ENCODE measurements around the gene LBHD1.
"Not testable (repeated sequence)": the region's sequence is repeated elsewhere in the genome, so short reads cannot be mapped to it uniquely, and the experiment has no call there.

The LBHD1 gene

DNA sequence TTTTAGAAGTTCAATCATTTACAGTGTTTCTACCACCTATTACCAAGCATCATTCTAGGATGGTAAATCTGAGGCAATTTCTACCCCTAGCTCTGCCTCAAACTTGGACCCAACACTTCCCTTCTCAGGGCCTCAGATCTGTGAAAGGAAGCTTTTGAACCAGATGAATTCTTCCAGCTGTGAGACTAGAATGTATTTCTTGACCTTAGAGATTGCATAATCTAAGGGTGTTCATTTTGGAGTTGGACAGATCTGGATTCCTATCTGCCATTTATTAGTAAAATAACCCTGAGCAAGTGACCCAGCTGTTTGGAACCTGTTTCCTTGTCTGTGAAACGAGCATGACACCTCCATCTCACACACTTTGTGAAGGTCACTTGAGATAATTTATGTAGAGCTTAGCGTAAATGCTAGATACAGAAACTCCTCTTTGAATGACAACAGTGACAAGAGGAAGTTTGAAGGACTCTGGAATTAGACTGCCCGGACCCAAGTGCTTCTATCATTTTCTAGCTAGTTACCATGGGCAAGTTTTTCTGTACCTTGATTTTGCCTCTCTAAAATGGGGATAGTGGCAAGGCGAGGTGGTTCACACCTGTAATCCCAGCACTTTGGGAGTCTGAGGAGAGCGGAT is 15.2 kb downstream of the LBHD1 start:
- DNase-seq: no peak

DNA sequence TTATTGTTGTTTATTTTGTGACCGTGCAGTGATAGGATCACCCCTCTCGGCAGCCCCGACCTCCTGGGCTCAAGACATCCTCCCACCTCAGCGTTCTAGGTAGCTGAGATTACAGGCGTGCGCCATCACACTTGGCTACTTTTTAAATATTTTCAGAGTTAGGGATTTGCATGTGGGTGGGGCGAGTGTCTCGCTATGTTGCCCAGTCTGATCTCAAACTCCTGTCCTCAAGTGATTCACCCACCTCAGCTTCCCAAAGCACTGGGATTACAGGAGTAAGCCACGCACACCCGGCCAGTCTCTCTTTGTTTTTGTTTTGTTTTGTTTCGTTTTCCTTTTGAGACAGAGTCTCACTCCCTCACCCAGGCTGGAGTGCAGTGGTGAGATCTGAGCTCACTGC is 17.8 kb downstream of the LBHD1 start:
- no peak for DNase-seq

DNA sequence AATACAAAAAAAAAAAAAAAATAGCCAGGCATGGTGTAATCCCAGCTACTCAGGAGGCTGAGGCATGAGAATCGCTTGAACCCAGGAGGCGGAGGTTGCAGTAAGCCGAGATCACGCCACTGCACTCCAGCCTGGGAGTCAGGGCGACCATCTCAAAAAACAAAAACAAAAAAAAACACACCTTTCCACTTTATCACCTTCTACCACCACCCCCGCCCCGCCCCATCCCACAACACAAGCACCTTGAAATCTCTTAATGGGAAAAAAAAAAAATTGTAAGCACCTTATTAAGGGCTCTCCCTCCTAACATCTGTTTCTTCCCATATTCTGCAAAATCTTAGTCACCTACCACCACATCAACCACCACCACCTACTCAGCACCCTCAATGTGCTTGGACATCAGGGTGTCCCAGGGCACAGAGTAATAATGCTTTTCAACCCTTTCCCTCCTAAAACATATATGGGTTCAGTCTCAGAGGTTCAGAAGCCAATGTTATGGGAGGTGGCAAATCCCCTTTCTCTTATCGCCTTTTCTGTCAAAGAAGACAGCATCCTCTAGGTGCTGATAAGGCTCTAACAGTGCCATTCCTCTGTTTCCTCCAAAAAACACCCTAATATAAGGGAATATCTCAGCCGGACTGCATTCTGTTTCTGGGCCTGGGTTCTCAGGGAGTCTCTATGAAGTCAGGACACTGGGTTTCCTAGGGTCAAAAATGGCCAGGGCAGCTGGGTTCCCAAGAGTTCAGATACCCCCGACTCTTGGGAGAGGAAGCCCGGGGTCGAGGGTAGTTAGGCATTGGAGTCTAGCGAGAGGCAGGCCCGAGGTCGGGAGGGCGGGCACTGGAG is 19.7 kb downstream of the LBHD1 start:
- peak in 1 of 2 experiments; percentile 38 for DNase-seq

DNA sequence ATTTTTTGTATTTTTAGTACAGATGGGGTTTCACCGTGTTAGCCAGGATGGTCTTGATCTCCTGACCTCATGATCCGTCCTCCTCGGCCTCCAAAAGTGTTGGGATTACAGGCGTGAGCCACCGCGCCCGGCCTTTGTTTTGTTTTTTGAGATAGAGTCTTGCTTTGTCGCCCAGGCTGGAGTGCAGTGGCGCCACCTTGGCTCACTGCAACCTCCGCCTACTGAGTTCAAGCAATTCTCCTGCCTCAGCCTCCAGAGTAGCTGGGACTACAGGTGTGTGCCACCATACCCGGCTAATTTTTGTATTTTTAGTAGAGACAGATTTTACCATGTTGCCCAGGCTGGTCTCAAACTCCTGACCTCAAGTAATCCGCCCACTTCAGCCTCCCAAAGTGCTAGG is 21.8 kb downstream of the LBHD1 start:
- not testable (repeated sequence) for DNase-seq

DNA sequence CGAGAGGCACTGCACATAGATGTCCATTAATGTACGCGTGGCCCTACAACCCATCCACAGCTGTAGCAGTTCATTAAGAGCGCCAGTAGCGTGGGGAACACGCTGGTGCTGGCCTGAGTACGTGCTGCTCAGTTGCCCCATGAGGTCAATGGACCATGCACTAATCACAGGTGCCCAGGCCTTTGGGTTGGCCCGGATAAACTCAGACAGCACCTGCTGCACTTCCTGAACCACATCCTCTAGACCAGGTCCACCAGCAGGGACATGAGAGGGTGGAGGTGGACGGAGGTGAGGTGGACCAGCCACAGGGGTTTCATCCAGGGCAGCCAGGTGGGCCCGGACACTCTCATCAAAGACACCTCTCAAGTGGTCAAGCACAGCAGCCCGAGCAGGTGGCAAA is 22.6 kb downstream of the LBHD1 start:
- no peak for DNase-seq

DNA sequence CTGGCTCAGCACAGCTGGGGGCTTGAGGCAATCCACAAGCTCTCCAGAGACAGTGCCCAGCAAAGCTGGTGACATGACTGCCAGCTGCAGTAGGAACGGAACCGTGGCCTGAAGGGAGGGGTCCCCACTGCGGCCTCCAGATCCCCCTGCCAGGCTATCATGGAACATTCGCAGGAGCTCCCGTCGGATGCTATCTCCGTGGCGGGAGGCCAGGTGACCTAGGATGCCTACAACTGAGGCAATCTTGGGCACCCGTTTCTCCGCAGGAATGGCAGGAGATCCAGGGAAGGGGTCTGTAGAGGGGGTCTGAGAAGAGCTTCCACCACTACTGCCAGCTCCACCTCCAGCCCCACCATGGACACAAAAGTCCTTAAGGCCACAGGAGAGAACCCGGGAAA is 23.1 kb downstream of the LBHD1 start:
- no peak for DNase-seq

DNA sequence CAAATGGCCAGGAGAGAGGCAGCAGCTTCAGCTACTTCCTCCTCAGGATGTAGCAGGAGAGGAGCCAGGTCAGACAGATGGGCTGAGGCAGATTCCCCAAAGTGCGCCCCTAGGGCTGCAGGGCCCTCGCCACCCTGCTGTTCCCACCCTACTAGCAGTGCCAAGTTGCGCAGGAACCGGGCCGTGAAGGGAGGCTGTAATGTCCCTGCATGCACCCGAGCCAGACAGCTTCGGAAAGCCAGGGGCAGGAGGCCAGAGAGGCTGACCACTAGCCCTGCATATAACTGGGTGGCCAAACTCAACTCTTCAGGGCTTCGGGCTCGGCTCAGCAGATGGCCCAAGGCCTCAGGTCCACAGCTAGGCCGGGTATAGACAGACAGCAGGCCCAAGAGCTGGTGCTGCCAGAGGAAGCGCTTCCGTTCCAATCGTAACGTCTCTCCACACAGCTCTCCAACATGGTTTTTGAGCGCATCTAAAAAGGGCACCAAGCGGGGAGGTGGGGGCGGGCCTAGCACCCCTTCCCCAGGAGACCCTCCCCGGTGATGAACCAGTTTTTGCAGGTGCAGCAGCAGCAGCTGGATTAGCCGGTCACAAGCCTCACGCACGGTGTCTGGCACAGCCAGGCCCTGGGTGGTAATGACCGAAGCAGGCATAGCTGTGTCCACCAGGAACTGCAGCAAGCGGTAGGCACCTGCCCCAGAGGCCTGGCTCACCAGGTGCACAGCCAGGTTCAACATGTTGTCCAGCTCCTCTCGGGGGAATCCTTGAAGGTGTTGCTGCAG is 23.7 kb downstream of the LBHD1 start:
- no peak for DNase-seq

DNA sequence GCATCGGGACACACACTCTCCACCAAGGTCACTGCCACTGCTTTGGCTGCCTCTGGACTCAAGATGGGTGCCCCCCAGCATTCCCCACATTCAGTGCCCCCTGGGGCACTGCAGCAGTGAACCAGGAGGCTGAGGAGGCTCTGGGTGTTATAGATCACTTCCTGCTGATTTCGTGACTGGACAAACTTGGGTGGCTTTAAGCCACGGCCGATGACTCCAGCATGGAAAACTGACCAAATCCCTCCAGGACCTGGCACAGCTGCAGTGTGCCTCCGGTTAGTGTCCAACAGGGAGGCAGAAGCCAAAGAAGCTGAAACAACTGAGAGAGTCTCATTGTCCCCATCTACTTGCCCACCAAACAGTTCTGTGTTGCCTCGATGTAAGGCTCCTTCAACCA is 24.5 kb downstream of the LBHD1 start:
- DNase-seq: no peak

DNA sequence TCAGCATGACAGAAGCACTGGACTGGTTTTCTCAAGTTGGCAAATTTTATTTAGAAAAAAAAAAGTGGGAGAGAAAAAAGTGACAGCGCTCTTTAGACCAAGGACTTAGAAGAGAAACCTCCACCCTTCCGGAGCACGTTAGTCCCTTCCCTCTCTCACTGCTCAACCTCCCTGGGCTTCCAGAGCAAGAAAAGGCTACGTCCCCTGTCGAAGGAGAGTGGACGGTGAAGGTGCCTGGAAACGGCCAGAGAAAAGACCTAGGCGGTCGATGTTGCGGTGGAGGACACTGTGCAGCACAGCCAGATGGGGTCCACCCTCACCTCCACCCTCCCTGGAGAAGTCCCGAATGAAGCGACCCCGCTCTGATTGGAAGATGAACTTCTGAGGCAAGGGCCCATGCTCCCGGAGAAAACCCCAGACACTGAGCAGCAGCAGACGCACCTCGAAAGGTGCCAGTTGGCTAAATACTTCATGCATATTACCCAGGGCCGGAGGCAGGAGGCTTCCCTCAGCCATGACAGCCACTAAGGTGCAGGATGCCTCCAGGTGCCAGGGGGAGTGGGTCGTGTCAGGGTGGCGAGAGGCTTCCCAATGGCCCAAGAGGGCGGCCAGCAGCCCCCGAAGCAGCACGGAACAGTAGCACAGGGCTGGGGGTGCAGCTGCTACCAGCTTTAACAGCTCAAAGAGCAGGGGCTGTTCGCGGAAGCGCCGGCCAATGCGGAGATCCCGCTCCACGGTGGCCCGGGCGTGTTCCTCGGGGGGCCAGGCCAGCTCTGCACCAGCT is 25.1 kb downstream of the LBHD1 start:
- no peak for DNase-seq

DNA sequence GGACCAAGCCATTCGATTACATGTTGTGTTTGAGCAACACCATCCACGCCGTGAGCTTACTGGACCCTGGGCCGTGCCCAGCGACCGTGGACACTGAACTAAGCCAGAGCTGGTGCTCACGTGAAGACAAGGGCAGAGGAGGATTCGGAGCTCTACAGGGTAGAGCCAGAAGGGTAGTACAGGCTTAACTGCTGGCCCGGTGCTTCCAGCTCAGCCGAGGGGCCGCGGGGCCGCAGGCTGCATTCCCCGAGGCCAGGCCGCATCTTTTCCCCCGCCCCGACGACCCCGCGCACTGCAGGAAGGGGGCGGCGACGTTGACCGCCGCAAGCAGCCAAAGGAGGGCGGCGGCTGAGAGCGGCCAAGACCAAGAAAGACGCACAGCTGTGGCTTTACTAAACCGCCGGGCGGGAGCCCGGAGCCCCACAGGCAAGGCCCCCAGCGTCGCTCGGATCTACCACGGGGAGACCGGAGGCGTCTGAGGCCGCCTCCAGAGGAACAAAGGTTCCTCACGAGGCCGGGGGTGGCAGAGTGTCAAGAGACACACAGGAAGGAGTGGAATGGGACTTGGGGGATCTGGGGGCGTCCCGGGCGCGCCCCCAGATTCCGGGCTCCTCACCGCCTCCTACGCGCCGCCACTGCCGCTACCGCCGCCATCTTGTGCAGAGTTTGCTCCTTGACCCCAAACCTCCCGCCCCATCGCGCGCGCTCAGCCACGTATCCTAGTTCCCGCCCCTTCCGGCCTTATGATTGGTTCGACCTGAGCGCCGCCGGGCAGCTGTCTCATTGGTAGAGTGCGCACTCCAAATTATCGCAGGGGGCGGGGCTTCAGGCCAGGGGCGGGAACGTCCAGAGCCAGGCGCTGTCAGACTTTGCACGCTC is 25.9 kb downstream of the LBHD1 start, which contains the start of gene GANAB:
Gene GANAB (minus strand): TSS at position 668 of the 879 bp plus-strand sequence. CDS start 14 bp downstream, at position 654.
- peak; percentile 99 to 100 for DNase-seq

DNA sequence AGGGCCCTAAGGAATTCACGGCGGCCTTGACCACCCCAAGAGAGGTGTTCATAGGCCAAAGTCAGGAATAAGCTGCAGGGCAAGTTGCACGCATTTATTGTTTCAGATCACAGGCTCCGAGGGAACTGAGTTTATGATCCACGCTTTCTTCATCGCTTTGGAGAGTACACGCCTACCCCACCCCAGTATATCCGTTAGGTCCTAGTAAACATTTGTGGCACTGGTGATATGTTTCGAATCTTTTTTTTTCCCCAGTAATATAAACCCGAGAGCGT is 26.5 kb downstream of the LBHD1 start:
- DNase-seq: peak; percentile 33 to 38

DNA sequence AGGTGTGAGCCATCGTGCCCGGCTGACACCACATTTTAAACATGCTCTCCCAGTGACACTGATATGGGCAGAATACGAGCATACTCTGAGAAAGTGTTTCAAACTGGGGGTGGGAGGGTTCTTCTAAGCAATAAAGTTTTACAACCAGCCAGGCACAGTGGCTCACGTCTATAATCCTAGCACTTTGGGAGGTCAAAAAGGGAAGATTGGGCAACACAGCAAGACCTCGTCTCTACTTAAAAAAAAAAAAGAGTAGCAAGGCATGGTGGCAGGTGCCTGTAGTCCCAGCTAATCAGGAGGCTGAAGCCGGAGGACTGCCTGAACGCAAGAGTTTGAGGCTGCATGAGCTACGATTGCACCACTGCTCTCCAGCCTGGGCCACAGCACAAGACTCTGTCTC is 27.8 kb downstream of the LBHD1 start:
- DNase-seq: no peak

DNA sequence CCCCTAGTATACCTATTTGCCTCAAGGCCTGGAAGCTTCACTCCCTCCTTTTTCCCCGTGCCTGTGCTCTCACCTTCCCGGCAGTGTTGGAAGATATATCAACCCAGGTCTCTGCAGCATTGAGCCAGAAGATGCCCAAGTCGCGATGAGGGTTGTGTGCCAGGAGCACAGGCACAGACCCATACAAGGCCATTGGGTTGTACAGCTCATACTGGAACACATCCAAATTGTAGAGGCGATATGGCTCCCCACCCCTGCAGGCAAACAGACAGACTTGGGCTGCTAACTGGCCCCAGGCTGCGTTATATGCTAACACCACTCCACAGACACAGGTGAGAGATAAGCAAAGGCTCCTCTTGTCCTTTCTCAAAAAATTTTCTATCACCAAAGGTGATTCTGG is 39.6 kb downstream of the LBHD1 start:
- DNase-seq: no peak

DNA sequence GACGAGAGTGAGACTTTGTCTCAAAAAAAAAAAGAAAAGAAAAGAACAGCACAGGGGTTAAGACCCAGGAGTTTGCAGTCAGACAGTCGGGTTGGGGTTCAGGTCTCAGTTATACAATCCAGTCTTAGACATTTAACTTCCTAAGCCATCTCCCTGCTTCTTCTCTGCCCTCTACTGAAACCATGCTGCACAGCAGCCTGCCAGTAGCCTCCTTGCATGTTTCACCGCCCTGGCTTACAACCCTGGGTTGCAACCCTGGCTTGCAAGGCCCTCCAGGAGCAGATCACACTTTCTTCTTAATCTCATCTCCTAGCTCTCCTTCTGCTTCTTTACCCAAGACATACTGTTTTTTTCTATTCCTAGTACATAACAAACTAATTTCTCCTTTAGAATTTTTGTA is 44.4 kb downstream of the LBHD1 start:
- no peak for DNase-seq

DNA sequence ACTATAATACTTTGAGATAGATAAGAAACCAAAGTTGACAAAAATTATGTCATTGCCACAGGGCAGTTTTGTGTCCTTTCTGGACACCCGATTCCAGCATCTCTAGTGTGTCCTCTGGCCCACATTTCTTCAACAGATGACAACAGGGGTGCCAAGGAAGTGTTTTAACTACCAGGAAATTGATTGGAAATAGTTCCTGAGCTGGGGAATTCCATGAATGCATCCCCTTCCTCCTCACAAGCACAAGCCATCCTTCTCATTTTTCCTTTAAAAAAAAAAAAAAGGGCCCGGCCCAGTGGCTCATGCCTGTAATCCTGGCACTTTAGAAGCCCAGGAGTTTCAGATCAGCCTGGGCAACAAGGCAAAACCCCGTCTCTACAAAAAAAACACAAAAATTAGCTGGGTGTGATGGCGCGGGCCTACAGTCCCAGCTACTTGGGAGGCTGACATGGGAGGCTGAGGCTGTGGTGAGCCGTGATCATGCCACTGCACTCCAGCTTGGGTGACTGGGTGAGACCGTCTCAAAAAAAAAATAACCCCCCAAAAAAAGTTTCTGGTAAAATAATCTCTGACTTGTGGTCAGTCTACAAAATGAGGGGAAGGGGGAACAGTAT is 49.5 kb downstream of the LBHD1 start:
- DNase-seq: no peak

DNA sequence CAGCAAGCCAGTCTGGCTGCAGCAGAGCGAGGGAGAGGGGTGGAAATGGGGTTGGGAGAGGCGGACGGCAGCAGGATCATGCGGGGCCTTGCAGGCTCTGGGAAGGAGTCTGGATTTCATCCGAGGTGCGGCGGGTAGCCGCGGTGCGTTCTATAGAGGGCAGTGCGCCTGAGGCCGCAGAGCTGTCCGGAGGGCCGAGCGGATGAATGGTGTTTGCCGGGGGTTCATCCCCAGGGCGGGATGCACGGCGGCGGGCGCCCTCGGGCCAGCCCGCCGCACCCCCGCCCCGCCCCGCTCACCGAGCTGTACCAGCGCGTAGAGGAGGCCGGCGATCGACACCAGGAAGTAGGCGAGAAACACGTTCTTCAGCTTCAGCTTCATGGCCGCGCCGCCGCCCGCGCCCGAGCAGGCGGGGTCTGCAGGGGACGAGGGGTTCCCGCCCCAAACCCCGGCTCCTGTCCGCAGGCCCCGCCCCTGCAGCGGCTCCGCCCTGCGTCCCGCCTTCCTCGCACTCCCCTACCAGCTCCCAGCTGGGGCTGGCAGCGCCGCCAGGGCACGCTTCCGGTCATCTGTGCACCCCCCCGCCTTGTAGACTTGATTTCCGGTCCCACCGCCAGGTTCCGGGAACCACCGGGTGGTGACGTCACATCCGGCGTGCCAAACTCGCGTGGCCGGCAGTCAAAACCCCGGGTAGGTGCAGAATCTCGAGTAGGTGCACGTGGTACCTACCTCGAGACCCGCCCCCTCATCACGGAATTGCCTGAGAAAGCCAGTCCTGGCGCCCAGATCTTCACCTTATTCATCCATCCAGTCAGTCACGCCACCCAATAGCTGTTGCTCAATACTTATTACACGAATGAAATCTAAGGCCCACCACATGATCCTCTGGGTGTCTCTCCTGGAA is 50.2 kb downstream of the LBHD1 start, which contains the start of gene B3GAT3:
Gene B3GAT3 (minus strand): TSS at position 420 of the 904 bp plus-strand sequence. CDS start 39 bp downstream, at position 381.
- DNase-seq: peak; percentile 96 to 97

DNA sequence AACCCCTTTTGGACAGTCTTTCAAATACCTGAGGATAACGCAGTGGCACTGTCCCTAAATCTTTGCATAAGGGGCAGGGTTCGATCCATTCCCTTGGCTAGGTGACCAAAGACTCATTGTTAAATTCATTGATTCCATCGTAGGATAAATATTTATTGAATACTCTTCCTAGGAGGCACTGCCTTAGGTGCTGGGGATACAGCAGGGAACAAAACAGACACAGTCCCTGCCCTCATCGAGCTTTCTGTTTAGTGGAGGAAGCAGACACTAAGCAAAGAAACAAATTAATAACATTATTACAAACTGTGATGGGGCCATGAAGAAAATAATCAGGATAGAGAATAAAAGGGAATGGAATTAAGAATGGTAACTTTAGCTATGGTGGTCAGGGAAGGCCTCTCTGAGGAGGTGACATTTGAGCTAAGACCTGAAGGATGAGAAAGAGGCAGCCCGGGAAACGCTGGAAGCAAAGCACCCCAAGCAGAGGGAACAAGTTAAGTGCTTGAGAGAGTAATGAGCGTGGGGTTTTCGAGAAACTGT is 51.0 kb downstream of the LBHD1 start:
- DNase-seq: no peak

DNA sequence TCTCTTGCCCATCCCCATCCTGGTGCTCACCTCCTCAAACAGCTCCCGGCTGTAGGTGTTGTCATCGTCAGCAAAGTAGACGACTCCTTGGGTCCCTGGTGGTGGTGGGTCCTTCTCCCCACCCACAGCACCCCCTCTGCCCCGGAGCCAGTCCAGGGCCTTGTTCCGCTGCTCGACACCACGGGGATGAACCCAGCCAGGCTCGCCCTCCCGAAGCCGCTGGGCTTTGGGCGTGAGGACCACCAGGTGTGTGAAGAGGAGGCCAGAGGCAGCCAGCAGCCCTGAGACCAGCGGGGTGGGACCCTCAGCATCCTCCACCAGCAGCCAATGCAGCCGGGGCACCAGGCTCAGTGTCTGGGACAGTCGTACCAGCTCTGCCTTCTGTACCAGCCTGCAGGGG is 55.1 kb downstream of the LBHD1 start:
- DNase-seq: not testable (repeated sequence)

DNA sequence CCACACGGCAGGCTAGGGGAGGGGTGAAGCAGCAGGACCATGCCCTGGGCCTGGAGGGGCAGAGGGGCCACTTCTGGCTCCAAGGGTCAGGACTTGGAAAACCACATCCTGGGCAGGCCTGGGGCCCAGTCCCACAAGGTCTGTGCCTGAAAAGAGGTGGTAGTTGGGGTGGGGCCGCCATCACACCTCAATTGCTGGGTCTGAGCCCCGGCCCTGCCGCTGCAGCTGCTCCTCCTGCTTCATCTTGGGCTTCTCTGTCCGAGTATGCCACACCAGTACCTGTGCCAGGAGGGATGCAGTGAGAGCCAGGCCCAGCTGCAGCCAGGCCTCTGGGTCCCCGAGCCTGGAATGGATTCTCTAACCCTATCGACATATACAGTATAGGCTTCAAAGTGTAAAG is 56.5 kb downstream of the LBHD1 start:
- no peak for DNase-seq

DNA sequence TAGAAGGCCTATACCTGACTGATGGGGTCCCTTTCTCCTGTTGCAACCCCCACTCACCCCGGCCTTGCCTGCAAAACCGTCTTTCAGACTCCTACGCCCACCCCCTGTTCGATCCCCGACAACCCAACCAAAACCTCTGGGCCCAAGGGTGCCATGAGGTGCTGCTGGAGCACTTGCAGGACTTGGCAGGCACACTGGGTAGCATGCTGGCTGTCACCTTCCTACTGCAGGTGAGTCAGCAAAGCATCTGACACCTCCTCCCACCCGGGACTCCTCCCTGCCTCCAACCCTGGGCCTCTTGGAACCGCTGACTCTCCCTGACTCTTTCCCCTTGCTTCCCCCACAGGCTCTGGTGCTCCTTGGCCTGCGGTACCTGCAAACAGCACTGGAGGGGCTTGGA is 57.8 kb downstream of the LBHD1 start:
- peak; percentile 62 to 71 for DNase-seq
